GM23248 (cell line): ENCODE results near the gene PKNOX2.

Experiments
- EZH2 ChIP-seq: fragments of 200-600 bp; sonication (generic); IDR thresholded peaks from 2 replicates; pipeline ENCODE4 v1.6.1; 2018; ENCODE audit warnings: antibody characterized with exemption, mild to moderate bottlenecking; ENCODE audit not compliant: insufficient read depth, poor library complexity, severe bottlenecking
- EZH2phosphoT487 ChIP-seq: fragments of 200-600 bp; sonication (generic); IDR thresholded peaks from 2 replicates; pipeline ENCODE4 v1.6.1; 2018; ENCODE audit warnings: antibody characterized with exemption, moderate library complexity, mild to moderate bottlenecking, low read depth; ENCODE audit not compliant: insufficient read depth

- TF ChIP-seq EZH2 (no peak), EZH2phosphoT487 (no peak)
Measured at GRCh38 chr11:125452125-125452470, 287.5 kb downstream of the PKNOX2 start.
